ENCODE data around the gene PTCSC3. TPM values are rescaled to one million over a fixed set of nuclear protein-coding genes. Genes with fewer than 3 reads are reported as not detected.

The PTCSC3 gene
- total and polyA plus RNA-seq, 2 experiments from 2014 or later, result not detected

GRCh38 chr14:36217027-36217426, 40.5 kb upstream of the PTCSC3 start:
- H3K9me3 ChIP-seq (ENCODE audit: low read depth), result no peaks in the 10 kb centered on the region
- H4K20me1 ChIP-seq (ENCODE audit: insufficient read depth, poor library complexity, severe bottlenecking), result no peaks in the 10 kb centered on the region
- H3K36me3 ChIP-seq (replicated peaks; ENCODE audit: insufficient read depth, low read depth), result no peaks in the 10 kb centered on the region
- H3K4me2 ChIP-seq, result no peak overlapping the region
- no peak overlapping the region for H2AFZ ChIP-seq
- DNase-seq (ENCODE audit: low spot score), result no peak
- no peaks in the 10 kb centered on the region for H3K4me1 ChIP-seq (ENCODE audit: insufficient read depth)
- H3K9me2 ChIP-seq (replicated peaks; ENCODE audit: insufficient read depth), result no peaks in the 10 kb centered on the region
- WGBS (ENCODE audit: low lambda C conversion rate, missing lambda C conversion rate), result 84% methylated on average over 2 of the region's 2 CpGs
- H3K27ac ChIP-seq, result no peak overlapping the region
- no peaks in the 10 kb centered on the region for H3K27me3 ChIP-seq
- no peak for TF ChIP-seq EZH2 (IDR thresholded peaks at IDR 0.05; ENCODE audit: borderline replicate concordance)
- no peak for TF ChIP-seq CTCF (IDR thresholded peaks at IDR 0.05; ENCODE audit: poor library complexity)
- no peak for TF ChIP-seq EZH2phosphoT487 (IDR thresholded peaks at IDR 0.05; ENCODE audit: low read depth, severe bottlenecking, unreplicated experiment)
- H3K79me2 ChIP-seq, result no peaks in the 10 kb centered on the region
- H3K4me3 ChIP-seq, result no peak overlapping the region

DNA sequence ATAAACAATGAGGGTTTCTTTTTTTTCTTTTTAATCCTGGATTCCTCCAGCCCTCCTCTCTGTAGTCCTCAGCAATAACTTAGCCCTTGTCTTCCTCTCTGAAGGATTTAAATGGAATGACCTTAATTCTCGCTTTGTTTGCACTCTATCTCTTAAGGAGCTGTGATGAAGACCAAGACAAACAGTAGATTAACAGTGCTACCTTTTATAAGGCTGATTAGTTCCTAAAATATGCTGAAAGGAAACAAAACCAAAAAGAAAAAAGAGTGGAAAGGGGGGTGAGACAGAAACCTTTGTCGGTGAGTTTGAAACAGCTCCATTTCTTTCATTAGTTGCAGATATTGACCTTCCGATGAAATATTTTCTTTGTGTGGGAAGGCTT, 38.7 kb upstream of the PTCSC3 start:
- Histone ChIP-seq H3K79me2 (no peaks in the 10 kb centered on the region), H4K20me1 (ENCODE audit: insufficient read depth, poor library complexity, severe bottlenecking) (no peaks in the 10 kb centered on the region), H2AFZ (no peak overlapping the region), H3K9me2 (replicated peaks; ENCODE audit: insufficient read depth) (no peaks in the 10 kb centered on the region), H3K4me2 (peak overlapping the region; percentile 11), H3K27me3 (no peaks in the 10 kb centered on the region), H3K27ac (no peak overlapping the region), H3K36me3 (replicated peaks; ENCODE audit: insufficient read depth, low read depth) (no peaks in the 10 kb centered on the region), H3K4me1 (ENCODE audit: insufficient read depth) (no peaks in the 10 kb centered on the region), H3K4me3 (no peak overlapping the region), H3K9me3 (ENCODE audit: low read depth) (no peaks in the 10 kb centered on the region)
- no peak for DNase-seq (ENCODE audit: low spot score)
- TF ChIP-seq EZH2phosphoT487 (IDR thresholded peaks at IDR 0.05; ENCODE audit: low read depth, severe bottlenecking, unreplicated experiment), result no peak
- TF ChIP-seq EZH2 (IDR thresholded peaks at IDR 0.05; ENCODE audit: borderline replicate concordance), result no peak
- no peak for TF ChIP-seq CTCF (IDR thresholded peaks at IDR 0.05; ENCODE audit: poor library complexity)
- WGBS (ENCODE audit: low lambda C conversion rate, missing lambda C conversion rate), result 49% methylated on average over 3 of the region's 3 CpGs

GRCh38 chr14:36214476-36215216, 38.1 kb upstream of the PTCSC3 start:
- no peaks in the 10 kb centered on the region for H3K9me2 ChIP-seq (replicated peaks; ENCODE audit: insufficient read depth)
- H3K4me2 ChIP-seq, result peak overlapping the region; percentile 11
- H4K20me1 ChIP-seq (ENCODE audit: insufficient read depth, poor library complexity, severe bottlenecking), result no peaks in the 10 kb centered on the region
- TF ChIP-seq EZH2 (IDR thresholded peaks at IDR 0.05; ENCODE audit: borderline replicate concordance) (no peak), EZH2phosphoT487 (IDR thresholded peaks at IDR 0.05; ENCODE audit: low read depth, severe bottlenecking, unreplicated experiment) (no peak), CTCF (IDR thresholded peaks at IDR 0.05; ENCODE audit: poor library complexity) (no peak)
- no peaks in the 10 kb centered on the region for H3K79me2 ChIP-seq
- no peaks in the 10 kb centered on the region for H3K27me3 ChIP-seq
- H3K27ac ChIP-seq, result no peak overlapping the region
- no peak overlapping the region for H2AFZ ChIP-seq
- H3K4me3 ChIP-seq, result no peak overlapping the region
- H3K36me3 ChIP-seq (replicated peaks; ENCODE audit: insufficient read depth, low read depth), result no peaks in the 10 kb centered on the region
- no peaks in the 10 kb centered on the region for H3K4me1 ChIP-seq (ENCODE audit: insufficient read depth)
- H3K9me3 ChIP-seq (ENCODE audit: low read depth), result no peaks in the 10 kb centered on the region
- DNase-seq (ENCODE audit: low spot score), result no peak
- WGBS (ENCODE audit: low lambda C conversion rate, missing lambda C conversion rate), result 63% methylated on average over 5 of the region's 5 CpGs

Data from hepatocyte (in vitro differentiated cells).